Midbrain (tissue), 1 donor: ENCODE measurements around the gene PTPRU.

Source experiments
- DNase-seq: peaks from one replicate; lab custom pipeline; 2025; lab: John Stamatoyannopoulos, UW

PTPRU gene

DNA sequence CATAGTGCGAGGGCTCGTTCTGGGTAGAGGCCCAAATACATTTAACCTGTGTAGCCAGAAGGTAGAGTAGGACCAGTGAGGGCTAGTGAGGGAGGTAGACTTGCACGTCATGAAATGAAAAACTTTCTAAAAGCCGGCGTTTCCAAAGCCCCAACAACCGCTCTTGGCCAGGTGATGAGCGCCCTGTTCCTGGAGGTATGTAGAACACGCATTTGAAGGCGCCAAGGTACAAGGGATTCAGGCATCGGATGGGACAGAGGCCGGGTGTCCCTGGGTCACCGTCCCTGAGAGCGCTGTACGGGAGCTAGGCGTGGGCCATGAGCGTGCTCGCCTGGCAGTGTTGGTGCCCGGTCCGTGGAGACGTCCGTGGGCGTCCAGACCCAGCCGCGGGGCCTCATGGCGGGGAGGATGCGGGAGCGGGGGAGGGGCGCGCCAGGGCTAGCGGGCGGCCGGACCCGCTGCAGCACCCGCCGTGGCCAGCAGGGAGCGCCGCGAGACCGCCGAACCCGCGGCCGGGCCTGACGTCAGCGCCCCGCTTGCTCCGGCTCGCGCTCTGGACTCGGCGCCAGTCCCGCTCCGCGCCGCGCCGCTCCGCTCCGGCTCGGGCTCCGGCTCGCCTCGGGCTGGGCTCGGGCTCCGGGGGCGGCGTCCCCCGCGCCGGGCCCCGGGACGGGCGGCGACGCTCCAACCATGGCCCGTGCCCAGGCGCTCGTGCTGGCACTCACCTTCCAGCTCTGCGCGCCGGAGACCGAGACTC, at the start of gene PTPRU:
Gene PTPRU, plus strand, starts transcription at position 568 of the 757 bp plus-strand sequence. Its CDS starts 123 bp downstream, at position 691.
- peak; percentile 75 for DNase-seq

DNA sequence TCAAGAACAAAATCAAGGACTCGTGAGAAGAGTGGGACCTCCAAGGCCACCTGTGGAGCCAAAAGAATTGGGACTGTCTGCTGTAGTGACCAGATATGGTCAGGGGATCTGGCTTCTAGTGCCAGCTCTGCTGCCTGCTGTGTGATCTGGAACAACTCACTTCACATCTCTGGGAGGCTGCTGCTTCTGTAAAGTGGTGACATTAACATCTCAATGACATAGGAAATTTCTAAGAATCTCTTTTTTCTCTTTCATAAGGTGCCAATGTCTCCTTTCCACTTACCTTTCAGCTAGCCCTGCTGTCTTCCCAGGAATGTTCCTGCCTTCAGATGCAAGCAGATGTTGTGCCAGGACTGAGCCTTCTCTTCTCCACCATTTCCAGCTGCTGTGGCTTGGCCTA, 49.6 kb upstream of the PTPRU start:
- no peak for DNase-seq

DNA sequence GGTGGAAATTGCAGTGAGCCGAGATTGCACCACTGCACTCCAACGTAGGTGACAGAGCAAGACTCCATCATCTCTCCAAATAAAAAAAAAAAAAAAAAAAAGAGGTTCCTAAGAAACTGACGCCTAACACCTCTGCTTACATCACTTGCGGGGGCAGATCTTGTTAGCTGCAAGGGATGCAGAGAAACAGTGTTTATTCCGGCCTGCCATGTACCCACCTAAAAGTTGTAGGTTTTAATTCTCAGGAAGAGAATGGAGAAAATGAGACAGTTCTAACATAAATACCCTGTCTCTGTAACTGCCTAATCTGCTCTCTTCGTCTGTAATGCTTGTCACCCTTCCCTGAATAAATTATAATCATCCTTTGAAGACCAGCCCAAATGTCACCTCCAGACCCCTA, 45.6 kb upstream of the PTPRU start:
- DNase-seq, result no peak

DNA sequence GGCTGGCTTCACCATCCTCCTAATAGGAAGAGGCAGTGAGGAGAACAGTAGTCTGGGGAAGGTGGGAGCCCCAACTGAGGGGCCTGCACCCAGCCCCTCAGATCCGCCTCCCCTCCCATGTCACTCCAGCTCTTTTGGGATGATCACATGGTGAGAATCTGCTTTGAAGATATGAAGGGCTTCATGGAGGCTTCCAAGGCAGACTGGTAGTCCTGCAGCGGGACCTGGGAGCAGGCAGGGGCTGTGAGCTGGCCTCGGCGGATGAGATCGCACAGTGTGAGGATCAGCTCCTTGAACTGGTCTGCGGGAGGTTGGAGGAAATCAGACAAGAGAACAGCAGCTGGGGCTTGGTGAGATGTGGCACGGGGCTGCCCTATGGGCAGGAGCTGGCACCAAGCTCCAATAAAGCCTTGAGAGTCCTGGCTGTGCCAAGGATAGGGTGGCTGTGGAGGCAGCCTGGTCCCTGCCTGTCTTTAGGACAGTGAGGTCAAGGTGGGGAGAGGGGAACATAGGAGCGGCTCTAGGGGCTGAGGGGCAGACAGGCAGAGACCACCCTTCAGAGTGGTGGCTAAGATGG, 42.4 kb upstream of the PTPRU start:
- no peak for DNase-seq

DNA sequence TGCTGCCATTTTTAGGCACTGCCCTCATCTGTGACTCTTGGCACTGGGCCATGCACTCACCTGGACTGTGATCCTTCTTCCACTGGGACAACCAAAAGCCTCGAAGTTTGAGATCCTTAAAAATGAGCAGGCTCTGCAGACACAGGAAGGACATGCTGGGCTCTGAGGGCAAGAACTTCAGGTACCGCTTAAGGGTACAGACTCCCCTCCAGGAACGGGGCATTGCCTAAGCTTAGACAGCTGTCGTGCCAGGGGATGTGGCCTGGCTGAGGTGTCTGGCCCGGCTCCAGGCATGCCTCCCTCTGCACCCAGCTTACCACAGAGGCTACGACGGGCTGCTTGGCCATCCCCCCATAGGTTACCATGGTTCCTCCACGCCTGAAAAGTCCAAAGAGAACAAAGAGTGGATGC, 40.4 kb upstream of the PTPRU start:
- DNase-seq, result no peak

DNA sequence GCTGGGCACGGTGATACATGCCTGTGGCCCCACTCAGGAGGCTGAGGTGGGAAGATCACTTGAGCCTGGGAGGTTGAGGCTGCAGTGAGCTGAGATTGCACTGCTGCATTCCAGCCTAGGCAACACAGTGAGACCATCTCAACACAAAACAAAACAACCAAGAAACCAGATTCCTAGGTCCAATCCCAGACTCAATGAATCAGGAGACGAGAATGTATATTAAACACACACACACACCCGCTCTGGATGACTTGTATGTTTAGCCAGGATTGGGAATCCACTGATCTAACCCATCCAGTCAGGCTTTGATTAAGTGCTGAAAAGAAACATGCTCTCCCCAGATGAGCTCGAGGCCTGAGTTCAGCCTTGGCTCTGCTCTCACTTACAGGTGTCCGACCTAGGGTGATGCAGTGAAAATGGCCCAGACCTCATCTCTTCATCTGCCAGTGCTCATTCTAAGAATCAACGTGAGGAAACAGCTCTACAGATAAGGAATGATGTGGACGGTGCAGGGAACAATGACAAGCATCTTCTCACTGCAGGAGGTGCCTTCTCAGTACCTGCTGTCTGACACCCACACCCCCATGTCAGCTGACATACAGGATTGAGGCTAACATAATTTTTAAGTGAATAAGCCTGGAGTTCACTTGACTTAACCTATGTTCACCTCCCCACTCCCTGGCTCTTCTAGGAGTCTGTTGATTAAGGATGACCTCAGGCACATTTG, 39.3 kb upstream of the PTPRU start:
- DNase-seq, result no peak

DNA sequence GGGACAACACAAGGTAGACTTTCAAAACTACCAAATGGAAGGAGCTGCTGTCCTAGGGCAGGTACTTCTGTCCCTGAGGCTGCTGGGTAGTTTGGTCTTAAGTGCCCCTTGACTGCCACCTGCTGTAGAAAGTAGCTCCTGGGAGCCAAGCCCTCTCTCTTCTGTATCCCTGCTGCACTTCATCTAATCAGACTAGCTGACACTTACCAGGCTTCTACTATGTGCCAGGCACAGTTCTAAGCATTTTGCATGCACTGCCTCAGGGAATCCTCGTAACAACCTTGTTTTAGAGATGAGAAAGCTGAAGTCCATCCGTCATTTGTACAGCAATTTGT, 38.8 kb upstream of the PTPRU start:
- DNase-seq, result no peak

DNA sequence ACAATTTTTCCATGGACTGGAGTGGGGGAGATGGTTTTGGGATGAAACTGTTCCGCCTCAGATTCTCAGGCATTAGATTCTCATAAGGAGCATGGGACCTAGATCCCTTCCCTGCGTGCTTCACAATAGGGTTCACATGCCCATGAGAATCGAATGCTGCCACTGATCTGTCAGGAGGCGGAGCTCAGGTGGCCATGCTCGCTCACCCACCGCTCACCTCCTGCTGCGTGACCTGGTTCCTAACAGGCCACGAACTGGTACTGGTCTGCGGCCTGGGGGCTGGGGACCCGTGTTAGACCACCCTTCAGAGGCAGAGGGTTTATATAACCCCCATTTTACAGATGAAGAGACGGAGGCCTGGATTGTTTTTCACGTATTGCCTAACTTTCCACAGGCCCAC, 38.3 kb upstream of the PTPRU start:
- DNase-seq, result no peak

DNA sequence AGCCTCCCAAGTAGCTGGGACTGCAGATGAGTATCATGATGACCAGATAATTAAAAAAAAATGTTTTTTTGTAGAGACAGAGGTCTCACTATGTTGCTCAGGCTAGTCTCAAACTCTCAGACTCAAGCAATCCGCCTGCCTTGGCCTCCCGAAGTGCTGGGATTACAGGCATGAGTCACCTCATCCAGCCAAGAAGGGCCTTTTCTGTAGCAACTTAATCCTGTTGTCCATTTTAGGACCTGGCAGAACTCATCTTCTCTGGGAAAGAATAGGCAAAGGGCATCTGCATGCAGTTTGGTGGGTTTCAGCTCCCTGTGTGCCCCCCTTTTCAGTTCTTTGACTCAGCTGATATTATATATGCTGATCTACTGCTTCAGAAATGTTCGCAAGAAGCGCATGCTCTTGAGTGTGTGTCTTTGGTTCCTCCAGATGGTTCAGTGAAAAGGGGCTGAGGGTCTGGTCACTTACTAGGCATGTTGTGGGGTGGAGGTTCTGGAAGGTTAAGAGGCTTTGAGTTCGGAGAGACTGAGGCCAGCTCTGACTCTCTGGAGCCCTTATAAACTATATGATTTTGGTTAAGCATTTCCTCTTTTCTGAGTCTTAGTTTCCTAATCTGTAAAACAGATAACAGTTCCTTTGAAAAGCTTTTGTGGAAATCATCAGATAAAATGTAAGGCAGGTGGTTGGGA, 35.3 kb upstream of the PTPRU start:
- DNase-seq, result no peak

DNA sequence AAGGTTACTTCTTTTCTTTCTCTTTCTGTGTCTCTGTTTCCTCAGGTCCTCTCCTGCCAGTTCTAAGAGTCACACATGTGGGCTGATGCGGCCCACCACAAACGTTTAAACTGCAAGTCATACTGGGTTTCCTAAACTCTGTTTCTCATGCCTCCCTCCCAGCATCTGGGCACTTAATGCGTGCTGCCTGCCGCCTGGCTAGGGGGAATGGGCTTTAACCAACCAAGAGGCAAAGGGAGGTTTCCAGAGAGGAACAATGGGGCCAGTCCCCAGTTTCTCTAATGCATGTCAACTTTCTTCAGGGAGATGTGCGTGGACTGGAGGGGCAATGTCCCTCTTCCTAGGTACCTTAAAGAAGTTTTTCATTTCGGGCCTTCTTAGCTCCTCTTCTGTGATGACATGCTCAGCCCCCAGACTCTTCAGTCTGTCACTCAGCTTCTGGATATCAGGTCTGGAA, 34.7 kb upstream of the PTPRU start:
- DNase-seq, result no peak

DNA sequence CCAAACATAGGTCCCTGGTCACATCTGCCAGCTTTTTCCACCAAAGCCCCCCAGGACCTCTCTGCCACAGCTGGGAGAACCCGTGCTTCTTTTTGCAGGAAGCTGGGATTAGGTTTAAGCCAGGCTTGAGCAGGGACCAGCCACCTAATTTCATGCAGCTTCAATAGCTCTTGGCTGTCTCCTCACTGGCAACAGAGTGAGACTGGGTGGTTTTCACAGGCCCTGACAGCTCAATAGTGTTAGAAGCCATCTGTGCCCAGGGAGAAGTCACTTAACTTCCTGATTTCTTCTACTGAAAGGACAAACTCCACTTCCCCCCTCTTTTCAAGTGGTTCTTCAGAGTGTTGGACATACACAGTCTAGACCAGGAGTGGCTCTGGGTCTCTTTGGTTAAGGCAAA, 34.3 kb upstream of the PTPRU start:
- DNase-seq, result no peak

DNA sequence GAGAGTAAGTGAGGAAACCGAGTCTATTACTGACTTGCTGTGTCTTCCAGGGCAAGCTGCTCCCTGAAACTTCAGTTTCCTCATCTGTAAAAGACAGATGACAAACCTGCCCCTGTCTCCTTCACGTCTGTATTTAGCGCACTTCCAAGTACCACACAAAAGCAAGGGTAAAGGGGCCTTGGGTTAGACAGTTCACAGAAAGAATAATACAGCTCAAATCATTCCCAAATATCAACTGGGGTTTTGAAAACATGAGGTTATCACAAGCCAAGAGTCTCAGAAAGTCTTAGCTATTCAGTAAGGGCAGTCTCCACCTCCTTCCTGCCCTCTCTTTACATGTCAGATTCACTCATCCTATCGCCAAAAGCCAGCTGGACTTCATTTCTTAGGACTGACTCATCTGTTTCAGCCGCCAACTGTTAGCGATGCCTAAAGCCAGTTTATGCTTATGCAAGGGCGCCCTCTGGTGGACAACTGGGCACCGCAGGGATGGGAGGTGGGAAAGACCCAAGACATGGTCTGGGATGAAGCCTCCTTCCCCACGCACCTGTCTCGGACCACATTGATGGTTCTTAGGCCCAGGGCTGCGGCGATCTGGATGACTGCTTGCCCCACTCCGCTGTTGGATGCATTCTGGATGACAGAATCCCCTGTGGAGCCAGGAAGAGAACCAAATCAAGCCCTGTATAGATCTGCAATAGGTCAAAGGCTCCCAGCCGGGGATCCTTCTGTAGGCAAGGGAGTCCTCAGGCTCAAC, 33.6 kb upstream of the PTPRU start:
- DNase-seq, result peak; percentile 94

DNA sequence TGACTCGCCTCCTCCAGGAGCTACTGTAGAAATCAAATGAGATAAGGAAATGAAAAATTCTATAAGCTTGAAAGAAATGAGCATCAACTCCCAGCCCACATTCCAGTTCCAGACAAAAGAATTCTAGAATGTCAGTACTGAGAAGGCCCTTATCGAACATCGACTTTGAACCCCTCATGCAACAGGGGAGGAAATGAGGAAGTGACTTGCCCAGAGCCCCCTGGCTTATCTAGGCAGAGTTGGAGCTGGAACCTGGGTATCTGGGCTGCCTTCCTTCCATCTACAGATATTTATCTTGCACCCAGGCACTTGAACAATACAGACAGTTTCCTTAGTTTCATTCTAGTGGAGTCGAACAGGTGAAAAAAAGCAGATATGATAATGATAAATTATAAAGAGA, 27.9 kb upstream of the PTPRU start:
- DNase-seq, result no peak

DNA sequence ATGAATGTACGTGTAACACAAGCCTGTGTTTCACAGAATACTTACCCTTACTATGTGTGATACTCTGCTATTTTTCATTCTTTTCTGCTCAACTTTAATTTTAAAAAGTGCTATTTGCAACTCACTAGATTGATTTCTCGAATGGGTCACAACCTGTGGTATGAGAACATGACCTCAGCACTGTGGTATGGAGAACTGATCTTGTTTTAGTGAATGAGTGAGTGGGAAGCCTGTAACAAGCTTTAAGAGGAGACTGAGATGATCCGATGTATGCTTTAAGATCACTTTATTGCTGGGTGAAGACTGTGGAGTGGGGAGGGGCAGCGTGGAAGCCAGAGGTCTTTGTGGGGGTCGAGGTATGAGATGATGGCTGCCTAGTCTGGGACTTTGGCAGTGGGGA, 27.1 kb upstream of the PTPRU start:
- DNase-seq, result no peak

DNA sequence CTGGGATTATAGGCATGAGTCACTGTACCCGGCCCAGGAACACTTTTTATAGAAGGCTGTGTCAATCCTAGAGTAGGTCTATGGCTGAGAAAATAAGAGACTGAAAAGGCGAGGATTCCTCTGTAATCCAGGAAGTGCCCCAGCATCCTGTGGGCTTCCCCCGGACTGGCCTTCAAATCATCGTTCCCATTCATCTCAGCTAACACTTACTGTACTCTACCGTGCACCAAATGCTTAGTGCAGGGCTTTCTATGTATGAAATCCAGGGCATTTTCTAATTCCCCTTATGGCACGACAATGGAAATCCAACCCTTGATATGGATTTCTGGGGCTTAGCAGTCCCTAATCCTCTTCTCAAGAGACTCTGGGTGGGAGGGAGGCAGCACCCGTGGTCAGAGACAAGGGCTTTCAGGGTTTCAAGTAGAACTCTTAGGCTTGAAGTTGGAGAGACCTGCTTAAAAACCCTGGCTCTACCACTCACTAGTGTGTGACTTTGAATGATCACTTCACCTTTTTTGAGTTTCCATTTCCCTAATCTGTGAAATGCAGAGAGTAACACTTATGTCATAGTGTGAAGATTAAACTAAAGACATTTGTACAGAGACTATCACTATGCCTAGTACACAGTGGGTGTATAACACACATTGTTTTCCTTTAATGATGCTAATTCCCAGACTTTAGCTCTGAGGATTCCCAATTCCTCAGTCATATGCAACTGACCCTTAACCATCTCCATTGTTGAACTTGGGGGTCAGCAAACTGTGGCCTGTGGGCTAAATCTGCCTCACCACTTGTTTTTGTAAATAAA, 25.8 kb upstream of the PTPRU start:
- no peak for DNase-seq

DNA sequence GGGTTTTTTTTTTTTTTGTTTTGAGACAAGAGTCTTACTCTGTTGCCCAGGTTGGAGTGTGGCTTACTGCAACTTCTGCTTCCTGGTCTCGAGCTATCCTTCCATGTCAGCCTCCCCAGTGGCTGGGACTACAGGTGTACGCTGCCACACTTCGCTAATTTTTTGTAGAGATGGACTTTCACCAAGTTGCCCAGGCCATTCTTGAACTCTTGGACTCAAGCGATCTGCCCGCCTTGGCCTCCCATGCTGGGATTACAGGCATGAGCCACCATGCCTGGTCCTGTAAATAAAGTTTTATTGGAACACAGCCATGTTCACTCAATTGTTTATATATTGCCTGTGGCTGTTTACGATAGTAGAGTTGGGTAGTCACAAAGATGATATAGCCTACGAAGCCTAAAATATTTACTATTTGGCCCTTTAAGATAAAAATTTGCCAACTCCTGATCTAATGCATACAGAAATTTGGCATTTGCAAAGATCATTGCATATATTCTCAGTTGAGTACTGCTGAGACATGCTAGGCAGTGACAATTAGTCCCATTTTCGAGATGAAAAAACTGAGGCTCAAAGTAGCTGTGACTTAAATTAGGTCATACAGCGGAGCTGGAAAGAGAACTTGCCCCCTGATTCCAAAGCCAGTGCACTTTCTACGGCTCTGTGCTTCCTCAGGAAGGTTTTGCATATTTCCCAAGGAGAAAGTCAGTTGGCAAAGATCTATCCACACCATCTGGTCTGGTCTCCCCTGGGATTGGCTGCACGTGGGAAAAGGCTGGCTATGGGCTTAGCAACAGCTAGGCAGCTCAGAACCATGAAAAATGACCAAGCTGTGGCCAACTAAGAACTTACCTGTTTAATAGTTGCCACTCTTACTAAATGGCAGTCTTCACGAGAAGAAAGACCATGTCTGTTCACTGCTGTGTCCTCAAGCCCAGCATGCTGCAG, 25.0 kb upstream of the PTPRU start:
- DNase-seq, result no peak

DNA sequence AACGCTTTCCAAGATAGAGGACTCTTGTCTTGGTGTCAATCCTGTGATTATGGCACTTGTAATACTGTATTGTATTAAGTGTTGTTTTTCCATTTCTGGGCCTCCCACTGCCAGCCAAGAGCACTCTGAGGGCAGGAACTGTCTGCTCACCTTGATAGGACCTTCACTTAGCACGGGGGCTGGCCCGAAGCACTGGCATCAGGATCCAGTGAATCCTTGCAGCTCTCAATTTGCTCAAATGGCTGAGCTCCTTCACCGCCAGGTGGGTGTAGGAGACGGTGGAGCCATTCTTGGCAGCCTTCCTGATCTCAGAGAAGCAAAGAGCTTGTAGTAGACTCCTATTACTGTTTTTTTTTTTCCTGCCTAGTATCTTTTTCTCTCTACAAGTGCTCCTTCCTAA, 23.3 kb upstream of the PTPRU start:
- DNase-seq, result no peak

DNA sequence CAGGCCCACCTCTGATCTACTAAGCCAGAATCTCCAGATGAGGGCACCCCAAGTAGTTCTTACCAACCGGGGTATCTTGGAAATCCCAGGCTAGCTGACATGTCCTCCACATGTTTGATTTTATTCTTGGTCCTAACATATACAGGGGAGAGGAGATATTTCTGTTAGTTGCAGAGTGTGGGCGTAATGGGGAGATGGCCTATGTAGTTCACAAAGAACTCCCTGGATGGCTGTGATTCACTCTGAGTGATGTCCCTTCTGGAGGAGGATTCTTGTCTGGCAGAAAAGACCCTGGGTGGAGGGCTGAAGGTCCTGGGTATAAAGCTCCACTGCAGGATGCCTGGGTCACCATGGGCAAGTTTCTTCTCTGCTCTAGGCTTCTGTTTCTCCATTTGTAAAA, 18.7 kb upstream of the PTPRU start:
- no peak for DNase-seq

DNA sequence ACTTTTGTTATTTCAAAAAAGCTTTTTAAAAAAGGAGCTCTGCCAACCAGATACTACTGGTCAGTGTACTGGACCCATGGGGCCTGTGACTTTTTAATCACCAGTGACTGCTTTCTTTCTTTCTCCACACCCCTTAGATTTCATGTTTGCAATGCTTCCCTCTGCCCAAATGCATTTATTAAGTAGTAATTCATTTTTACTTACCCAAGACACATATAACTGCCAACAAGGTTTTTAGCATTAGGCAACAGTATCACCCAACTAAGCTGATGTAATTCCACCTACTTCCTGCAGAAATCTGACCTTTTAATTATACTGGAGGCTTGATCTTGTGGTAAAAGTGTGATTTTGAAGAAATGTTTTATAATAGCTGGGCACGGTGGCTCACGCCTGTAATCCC, 18.1 kb upstream of the PTPRU start:
- DNase-seq, result no peak

DNA sequence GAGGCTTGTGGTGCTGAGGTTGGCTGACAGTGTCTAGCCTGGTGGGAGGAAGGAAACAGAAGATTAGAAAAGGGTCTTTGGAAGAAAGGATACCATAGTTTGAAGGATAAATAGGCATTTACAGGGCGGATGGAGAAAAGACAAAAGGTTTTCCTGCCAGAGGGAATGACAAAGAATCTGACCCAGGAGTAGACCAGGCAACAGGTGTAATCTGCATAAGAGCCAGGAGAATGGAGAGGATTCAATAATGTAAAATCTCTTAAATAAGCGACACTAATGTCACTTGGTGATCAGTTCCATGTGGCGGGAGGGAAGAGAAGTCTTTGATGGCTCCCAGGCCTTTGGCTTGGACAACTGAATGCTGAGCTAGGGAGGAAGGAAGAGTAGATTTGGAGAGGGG, 15.0 kb upstream of the PTPRU start:
- no peak for DNase-seq
